ENCODE results near the gene ZNF718.

DNA sequence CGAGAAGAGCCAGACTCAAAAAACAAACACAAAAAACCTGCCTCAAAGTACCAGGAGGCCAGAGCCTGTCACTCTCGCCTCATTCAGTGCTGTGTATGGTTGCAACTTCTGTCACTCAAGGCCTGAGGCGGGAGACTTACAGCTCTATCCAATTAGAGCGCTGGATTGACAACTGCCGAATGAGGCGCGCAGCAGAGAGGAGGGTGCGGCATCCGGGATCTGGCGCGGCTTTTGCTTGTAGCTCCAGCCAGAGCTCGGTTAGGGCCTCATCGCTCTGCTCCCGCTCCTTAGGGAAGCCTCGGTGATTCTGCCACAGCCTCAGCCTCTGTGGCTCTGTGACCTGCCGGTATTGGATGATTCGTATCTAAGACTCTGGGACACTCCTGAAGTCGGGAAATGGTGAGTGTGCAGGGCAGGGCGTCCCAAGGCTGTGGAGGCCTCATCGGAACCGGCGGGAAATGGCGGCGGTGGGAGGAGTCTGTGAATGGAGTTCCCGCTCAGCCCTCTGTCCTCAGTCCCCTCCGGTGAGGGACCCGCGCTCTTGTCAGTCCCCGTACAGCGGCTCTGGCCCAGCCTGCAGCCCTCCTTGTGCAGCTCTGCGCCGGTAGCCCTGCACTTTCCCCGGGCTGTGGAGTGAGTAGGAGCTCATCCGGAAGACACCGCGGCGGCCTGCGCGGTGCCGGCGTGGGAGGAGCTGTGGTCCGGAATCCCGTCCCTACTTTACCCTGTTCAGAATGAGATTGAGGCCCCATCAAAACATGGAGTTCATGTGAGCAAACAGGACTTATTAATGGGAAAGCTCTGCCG is at the start of gene ZNF718:
- TF ChIP-seq YY1 (IDR thresholded peaks at IDR 0.05; ENCODE audit: low read depth, low read length) (peak; percentile 93), POLR2AphosphoS5 (IDR thresholded peaks at IDR 0.05; ENCODE audit: low read depth, low read length) (peak; percentile 96), EZH2 (IDR thresholded peaks at IDR 0.05; ENCODE audit: low read depth, low read length, severe bottlenecking) (no peak), RBBP5 (IDR thresholded peaks at IDR 0.05; ENCODE audit: borderline replicate concordance, low read depth, low read length) (peak; percentile 23; the same call in 1 of the 2 replicates), CHD2 (IDR thresholded peaks at IDR 0.05; ENCODE audit: low read length) (peak; percentile 92), POLR2A (IDR thresholded peaks at IDR 0.05; ENCODE audit: control extremely low read depth in 1 of 2, low read depth in 2 of 2, low read length in 2 of 2) (peak; percentile 99), JUN (IDR thresholded peaks at IDR 0.05; ENCODE audit: low read depth, low read length) (no peak), TAF1 (IDR thresholded peaks at IDR 0.05; ENCODE audit: low read depth, low read length) (peak; percentile 98)
- TF ChIP-seq, protein P1, sequence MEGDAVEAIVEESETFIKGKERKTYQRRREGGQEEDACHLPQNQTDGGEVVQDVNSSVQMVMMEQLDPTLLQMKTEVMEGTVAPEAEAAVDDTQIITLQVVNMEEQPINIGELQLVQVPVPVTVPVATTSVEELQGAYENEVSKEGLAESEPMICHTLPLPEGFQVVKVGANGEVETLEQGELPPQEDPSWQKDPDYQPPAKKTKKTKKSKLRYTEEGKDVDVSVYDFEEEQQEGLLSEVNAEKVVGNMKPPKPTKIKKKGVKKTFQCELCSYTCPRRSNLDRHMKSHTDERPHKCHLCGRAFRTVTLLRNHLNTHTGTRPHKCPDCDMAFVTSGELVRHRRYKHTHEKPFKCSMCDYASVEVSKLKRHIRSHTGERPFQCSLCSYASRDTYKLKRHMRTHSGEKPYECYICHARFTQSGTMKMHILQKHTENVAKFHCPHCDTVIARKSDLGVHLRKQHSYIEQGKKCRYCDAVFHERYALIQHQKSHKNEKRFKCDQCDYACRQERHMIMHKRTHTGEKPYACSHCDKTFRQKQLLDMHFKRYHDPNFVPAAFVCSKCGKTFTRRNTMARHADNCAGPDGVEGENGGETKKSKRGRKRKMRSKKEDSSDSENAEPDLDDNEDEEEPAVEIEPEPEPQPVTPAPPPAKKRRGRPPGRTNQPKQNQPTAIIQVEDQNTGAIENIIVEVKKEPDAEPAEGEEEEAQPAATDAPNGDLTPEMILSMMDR (IDR thresholded peaks at IDR 0.05; ENCODE audit: control extremely low read depth in 1 of 3, insufficient read depth in 1 of 3, low read depth in 1 of 3, low read length in 3 of 3), result no peak
- TF ChIP-seq, protein P2, sequence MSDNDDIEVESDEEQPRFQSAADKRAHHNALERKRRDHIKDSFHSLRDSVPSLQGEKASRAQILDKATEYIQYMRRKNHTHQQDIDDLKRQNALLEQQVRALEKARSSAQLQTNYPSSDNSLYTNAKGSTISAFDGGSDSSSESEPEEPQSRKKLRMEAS (IDR thresholded peaks at IDR 0.05), result peak; percentile 48; the same call in 1 of the 2 replicates
